ENCODE results near the gene XPO6.

The XPO6 gene

DNA sequence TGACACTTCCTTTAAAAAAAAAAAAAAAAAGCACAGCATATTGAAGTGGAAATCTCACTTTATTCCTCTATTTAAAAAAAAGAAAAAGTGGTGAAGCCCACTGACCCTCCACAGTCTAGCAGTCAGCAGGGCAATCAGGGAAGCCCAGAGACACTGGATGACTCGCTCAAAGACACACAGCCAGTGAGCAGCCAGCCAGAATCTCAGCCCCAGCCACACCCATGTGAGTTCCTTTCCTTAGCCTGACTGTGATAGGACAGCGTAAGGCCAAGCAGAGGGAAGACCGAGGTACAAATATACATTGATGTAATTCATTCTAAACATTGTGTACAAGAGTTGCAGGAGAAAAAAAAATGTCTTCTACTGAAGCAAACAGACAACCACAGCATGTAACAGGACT is 22.5 kb downstream of the XPO6 start:
- TF ChIP-seq, protein P1, sequence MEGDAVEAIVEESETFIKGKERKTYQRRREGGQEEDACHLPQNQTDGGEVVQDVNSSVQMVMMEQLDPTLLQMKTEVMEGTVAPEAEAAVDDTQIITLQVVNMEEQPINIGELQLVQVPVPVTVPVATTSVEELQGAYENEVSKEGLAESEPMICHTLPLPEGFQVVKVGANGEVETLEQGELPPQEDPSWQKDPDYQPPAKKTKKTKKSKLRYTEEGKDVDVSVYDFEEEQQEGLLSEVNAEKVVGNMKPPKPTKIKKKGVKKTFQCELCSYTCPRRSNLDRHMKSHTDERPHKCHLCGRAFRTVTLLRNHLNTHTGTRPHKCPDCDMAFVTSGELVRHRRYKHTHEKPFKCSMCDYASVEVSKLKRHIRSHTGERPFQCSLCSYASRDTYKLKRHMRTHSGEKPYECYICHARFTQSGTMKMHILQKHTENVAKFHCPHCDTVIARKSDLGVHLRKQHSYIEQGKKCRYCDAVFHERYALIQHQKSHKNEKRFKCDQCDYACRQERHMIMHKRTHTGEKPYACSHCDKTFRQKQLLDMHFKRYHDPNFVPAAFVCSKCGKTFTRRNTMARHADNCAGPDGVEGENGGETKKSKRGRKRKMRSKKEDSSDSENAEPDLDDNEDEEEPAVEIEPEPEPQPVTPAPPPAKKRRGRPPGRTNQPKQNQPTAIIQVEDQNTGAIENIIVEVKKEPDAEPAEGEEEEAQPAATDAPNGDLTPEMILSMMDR (IDR thresholded peaks at IDR 0.05; ENCODE audit: low read depth, low read length) = no peak
- no peak overlapping the region for H3K4me3 ChIP-seq (ENCODE audit: low read depth, low read length)

DNA sequence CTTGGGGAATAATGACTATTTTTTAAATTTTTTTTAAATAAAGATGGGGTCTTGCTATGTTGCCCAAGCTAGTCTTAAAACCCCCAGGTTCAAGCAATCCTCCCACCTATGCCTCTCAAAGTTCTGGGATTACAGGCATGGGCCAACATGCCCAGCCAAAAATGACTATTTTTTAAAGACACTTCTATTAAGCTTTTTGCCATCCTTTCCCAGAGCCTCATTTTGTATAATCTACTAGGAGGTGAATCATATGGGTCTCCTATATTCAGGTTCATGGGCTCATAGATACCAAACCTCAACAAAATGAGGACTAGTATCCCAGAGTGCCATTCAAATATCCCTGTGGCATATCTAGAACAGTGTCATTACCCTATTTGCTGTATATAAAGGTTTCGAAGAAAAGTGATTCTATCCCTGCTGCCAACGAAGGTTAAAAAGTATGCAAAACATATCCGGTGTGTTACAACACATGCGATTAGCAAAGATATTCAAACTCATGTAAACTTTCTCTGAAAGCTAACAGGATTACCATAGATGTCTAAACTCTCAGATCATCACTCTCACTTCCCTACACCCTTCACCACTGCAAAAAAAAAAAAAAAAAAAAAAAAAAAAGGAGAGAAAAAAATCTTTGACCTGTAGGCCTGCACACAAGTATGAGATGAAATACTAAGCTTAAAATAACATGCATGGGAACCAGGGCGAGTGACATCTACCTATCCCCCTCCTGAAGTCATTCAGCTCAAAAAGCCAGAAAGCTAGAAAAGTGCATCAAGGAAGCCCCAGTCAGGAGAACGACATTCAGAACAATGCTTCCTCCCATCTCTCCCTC is 23.5 kb downstream of the XPO6 start:
- TF ChIP-seq, protein P1 (IDR thresholded peaks at IDR 0.05; ENCODE audit: low read depth, low read length) = no peak
- no peak overlapping the region for H3K4me3 ChIP-seq (ENCODE audit: low read depth, low read length)

DNA sequence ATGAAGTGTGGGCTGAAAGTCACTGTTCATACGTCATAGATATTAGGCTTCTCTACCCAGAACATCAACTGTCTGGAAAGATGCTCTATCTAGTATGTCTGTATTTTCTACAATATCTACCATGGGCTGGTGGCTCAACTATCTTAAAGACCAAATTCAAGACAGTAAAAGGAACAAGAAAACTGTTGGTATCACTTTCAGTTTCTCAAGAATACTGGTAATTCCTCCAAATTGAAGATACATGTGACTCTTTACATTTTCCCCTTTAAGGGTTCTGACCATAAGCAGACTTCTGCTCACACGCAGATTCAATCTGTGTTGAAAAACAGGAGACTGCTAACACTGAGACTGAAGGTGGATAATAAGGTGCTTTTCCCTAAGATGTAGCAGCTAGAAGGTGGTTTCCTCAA is 24.2 kb downstream of the XPO6 start:
- TF ChIP-seq, protein P1 (IDR thresholded peaks at IDR 0.05; ENCODE audit: low read depth, low read length) = no peak
- H3K4me3 ChIP-seq (ENCODE audit: low read depth, low read length) = no peak overlapping the region

DNA sequence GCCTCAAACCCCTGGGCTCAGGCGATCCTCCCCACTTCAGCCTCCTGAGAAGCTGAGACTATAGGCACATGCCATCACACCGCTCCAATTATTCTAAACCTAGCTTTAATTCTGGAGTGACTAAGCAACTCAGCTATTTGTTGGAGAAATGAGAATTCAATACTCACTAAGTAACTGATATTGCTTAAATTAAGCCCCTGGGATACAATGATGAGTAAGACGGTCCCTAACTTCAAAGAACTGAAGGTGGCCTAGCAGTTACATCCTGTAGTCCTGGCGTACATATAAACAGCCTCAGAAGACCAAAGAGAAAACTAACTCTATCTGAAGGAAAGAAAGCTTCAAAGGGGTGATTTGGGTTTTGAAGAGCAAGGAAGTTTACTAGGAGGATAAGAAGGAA is 25.0 kb downstream of the XPO6 start:
- H3K4me3 ChIP-seq (ENCODE audit: low read depth, low read length) = no peak overlapping the region
- TF ChIP-seq, protein P1 (IDR thresholded peaks at IDR 0.05; ENCODE audit: low read depth, low read length) = no peak

DNA sequence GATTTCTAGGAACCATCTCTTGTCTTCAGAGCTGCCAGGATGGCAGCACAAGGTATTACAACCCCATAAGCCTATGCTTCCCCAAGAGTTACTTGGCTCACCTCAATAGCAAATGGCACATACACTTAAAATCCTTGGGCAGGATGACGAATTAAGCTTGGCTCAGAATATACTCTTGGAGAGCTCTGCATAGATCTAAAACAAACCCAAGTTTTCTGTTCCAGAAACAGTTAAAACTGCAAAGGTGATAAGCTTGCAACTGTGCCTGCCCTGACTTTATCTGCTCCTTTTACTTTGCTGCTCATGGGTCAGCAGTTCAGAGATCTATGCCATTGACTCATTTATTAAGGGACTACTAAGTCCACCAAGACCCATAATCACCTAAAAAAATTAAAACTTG is 26.1 kb downstream of the XPO6 start:
- no peak overlapping the region for H3K4me3 ChIP-seq (ENCODE audit: low read depth, low read length)
- TF ChIP-seq, protein P1 (IDR thresholded peaks at IDR 0.05; ENCODE audit: low read depth, low read length) = no peak

DNA sequence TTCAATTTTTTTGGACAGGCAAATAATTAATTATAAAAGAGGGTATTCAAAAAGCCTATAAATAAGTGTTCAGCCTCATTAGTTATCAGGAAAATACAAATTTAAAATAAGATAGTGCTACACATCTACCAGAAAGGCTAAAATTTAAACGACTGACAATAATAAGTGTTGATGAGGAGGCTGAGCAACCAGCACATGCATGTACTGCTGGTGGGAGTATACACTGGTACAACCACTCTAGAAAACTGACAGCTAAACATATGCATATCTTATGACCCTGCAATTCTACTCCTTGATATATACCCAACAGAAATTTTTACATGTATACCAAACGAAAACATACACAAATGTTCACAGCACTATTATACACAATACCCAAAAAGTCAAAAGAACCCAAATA is 27.1 kb downstream of the XPO6 start:
- no peak overlapping the region for H3K4me3 ChIP-seq (ENCODE audit: low read depth, low read length)
- TF ChIP-seq, protein P1 (IDR thresholded peaks at IDR 0.05; ENCODE audit: low read depth, low read length) = no peak

DNA sequence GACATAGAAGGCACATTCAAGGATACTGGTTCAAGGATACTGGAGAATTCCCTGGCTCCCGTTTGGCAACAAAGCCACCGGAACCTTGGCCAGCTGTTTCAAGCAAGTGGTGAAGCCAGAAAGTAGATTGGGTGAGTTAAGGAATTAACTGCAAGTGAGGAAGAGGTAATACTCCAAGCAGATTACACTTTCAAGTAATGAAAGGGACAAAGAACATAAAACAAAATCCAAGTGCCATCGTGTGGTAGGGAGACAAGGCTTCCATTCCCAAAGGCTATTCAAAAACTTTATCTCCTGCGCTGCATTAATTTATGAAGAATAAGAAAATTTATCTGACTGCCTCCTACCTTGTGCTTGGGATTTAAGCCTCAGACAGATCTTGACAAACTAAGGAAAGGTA is 27.8 kb downstream of the XPO6 start:
- TF ChIP-seq, protein P1 (IDR thresholded peaks at IDR 0.05; ENCODE audit: low read depth, low read length) = no peak
- no peak overlapping the region for H3K4me3 ChIP-seq (ENCODE audit: low read depth, low read length)

Data from WI38 (cell line).